Fibroblast of lung (primary cell): ENCODE measurements around the gene APRT. TPM values are rescaled to one million over a fixed set of nuclear protein-coding genes. Genes with fewer than 3 reads are reported as not detected.
A peak's percentile ranks its signal among the peaks of the same experiment; 100 is the strongest.

Experiments
- DNase-seq, 2 donors: peaks; one replicate each; pipeline versions ENCODE4 v3.0.0 to v3.0.0-alpha.2; 2010; ENCODE audit warnings: low read depth in 2 of 2
- H2AFZ ChIP-seq: 2 replicates; pipeline ENCODE4 v1.5.1; 2012; ENCODE audit warnings: low read length, control low read depth, inconsistent platforms
- H3K27ac ChIP-seq: 2 replicates; pipeline ENCODE4 v1.5.1; 2011; ENCODE audit warnings: low read length, control low read depth; ENCODE audit not compliant: insufficient read depth
- H3K27me3 ChIP-seq: 2 replicates; pipeline ENCODE4 v1.5.1; 2011; ENCODE audit warnings: mild to moderate bottlenecking, low read length; ENCODE audit not compliant: control insufficient read depth, insufficient read depth
- H3K36me3 ChIP-seq: 2 replicates; pipeline ENCODE4 v1.5.1; 2011; ENCODE audit warnings: low read length; ENCODE audit not compliant: control insufficient read depth, insufficient read depth
- H3K4me1 ChIP-seq: 2 replicates; pipeline ENCODE4 v1.5.1; 2011; ENCODE audit warnings: low read length; ENCODE audit not compliant: control insufficient read depth, insufficient read depth; ENCODE audit errors: extremely low read depth
- H3K4me2 ChIP-seq: 2 replicates; pipeline ENCODE4 v1.5.1; 2011; ENCODE audit warnings: low read length, control low read depth; ENCODE audit not compliant: insufficient read depth; ENCODE audit errors: extremely low read depth
- H3K4me3 ChIP-seq, 4 experiments: fragments of 200-600 bp in 1 of 4; sonication (generic) in 1 of 4; replicated peaks in 1 of 4; 2 replicates each; pipeline ENCODE4 v1.5.1; 2011 to 2016; ENCODE audit warnings: low read length in 4 of 4, low read depth in 3 of 4, mild to moderate bottlenecking in 3 of 4, control low read depth in 2 of 4, inconsistent platforms in 1 of 4, mixed read lengths in 1 of 4; ENCODE audit not compliant: insufficient read depth in 1 of 4; ENCODE audit errors: control extremely low read depth in 1 of 4
- H3K79me2 ChIP-seq: 2 replicates; pipeline ENCODE4 v1.5.1; 2012; ENCODE audit warnings: mild to moderate bottlenecking, low read length, inconsistent platforms; ENCODE audit not compliant: control insufficient read depth, insufficient read depth
- H3K9ac ChIP-seq: 2 replicates; pipeline ENCODE4 v1.5.1; 2011; ENCODE audit warnings: mild to moderate bottlenecking, low read length, control low read depth; ENCODE audit not compliant: insufficient read depth
- H3K9me3 ChIP-seq: 2 replicates; pipeline ENCODE4 v1.5.1; 2012; ENCODE audit warnings: low read depth, low read length; ENCODE audit not compliant: control insufficient read depth, insufficient read depth
- H4K20me1 ChIP-seq: 2 replicates; pipeline ENCODE4 v1.5.1; 2011; ENCODE audit warnings: low read length; ENCODE audit not compliant: control insufficient read depth, insufficient read depth; ENCODE audit errors: extremely low read depth
- CTCF ChIP-seq, 2 donors: IDR thresholded peaks in 1 of 2; conservative IDR thresholded peaks in 1 of 2; 1 replicate in 1 of 2; 2 replicates in 1 of 2; pipeline ENCODE4 v1.5.1; 2011 to 2012; ENCODE audit warnings: low read length in 2 of 2, control low read depth in 1 of 2, inconsistent platforms in 1 of 2, low read depth in 1 of 2, mild to moderate bottlenecking in 1 of 2
- EZH2 ChIP-seq: IDR thresholded peaks from 2 replicates; pipeline ENCODE4 v1.5.1; 2012; ENCODE audit warnings: low read length, control low read depth, mild to moderate bottlenecking; ENCODE audit errors: missing control alignments
- polyA minus RNA-seq: library from RNA; depleted of rRNA, polyadenylated mRNA; stranded (reverse); fragments of >200 nt; gene quantifications from 2 replicates; pipeline ENCODE4 v1.2.3, GENCODE V29; 2011; ENCODE audit warnings: low replicate concordance
- polyA plus RNA-seq, 2 donors: library from polyadenylated mRNA; depleted of rRNA in 1 of 2; stranded (reverse) in 1 of 2; unstranded in 1 of 2; fragments of >200 nt; gene quantifications; 2 replicates each; pipeline ENCODE4 v1.2.1, GENCODE V29; 2011 to 2012; ENCODE audit warnings: missing spikeins in 1 of 2
- total RNA-seq: library from RNA; depleted of rRNA; stranded (reverse); fragments of >200 nt; gene quantifications from 2 replicates; pipeline ENCODE4 v1.2.1, GENCODE V29; 2014

The APRT gene, protein sequence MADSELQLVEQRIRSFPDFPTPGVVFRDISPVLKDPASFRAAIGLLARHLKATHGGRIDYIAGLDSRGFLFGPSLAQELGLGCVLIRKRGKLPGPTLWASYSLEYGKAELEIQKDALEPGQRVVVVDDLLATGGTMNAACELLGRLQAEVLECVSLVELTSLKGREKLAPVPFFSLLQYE
- total RNA-seq, result 50.3 and 95.6 TPM in 2 replicates
- polyA plus RNA-seq, result 39.2 and 57.6 TPM in 2 replicates
- polyA plus RNA-seq (2012), result 155 and 232 TPM in 2 replicates
- polyA minus RNA-seq, result 62.8 and 64.3 TPM in 2 replicates

DNA sequence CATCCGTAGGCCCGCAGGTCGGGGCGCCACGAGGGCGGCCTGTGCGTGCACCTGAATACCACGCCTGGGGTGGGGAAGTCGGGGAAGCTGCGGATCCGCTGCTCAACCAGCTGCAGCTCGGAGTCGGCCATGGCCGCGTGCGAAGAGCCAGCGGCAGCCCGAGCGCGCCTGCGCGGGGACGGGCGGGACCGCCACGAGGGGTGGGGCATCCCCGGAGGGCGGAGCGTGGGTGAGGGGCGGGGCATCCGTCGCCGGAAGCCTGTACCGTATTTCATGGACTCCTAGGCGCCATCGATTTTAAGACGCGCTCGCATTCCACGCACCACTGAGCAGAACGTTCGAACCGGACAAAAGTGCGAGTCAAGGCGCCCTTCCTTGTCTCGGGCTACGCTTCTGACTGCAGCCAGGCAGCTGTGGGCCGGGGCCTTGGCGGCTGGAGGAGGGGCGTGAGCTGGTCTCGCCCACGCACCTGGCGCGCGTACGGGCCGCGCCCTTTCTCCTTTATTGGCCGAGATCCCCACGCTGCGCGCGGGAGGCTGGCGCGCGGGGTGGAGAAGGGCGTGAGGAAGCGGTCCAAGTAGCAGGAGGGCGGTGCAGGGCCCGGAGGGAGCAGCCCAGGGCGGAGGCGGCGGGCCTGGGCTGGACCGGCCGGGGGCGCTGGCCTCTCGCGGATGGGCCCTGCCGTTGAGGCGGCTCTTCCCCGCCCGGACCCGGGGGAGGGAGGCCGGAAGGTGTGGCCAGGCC, at the start of gene APRT:
TSS of gene APRT (minus strand) at position 160 of the 744 bp plus-strand sequence. CDS start at position 131, 29 bp downstream.
- peak within 1 kb of the TSS; percentile 83 for H3K4me2 ChIP-seq

GRCh38 chr16:88861359-88861758, 49.6 kb upstream of the APRT start:
- Histone ChIP-seq H3K27me3 (no peaks in the 10 kb centered on the region), H3K4me1 (no peaks in the 10 kb centered on the region), H3K4me3 (no peak overlapping the region), H3K9ac (no peak overlapping the region), H3K36me3 (peaks cover 7% of the 10 kb centered on the region), H3K9me3 (no peaks in the 10 kb centered on the region), H4K20me1 (no peaks in the 10 kb centered on the region), H3K27ac (no peak overlapping the region), H2AFZ (no peak overlapping the region), H3K4me2 (no peak overlapping the region), H3K79me2 (no peaks in the 10 kb centered on the region)
- TF ChIP-seq EZH2 (no peak), CTCF (conservative IDR thresholded peaks at IDR 0.05 in 1 of 2, IDR thresholded peaks at IDR 0.05 in 1 of 2; ENCODE audit: low read depth in 1 of 2, low read length in 2 of 2) (no peak)
- DNase-seq, result no peak

More for the DNA sequence above, at the start of gene APRT:
- no peaks in the 10 kb centered on the region for H3K9me3 ChIP-seq
- peaks cover 15% of the 10 kb centered on the region for H3K4me1 ChIP-seq
- peak within 1 kb of the TSS; percentile 88 for H3K27ac ChIP-seq
- H4K20me1 ChIP-seq, result no peaks in the 10 kb centered on the region
- peak within 1 kb of the TSS; percentile 91 for H3K9ac ChIP-seq
- no peaks in the 10 kb centered on the region for H3K27me3 ChIP-seq
- peaks cover 16% of the 10 kb centered on the region for H3K79me2 ChIP-seq
- DNase-seq, result peak; percentile 93 to 95
- TF ChIP-seq CTCF (conservative IDR thresholded peaks at IDR 0.05 in 1 of 2, IDR thresholded peaks at IDR 0.05 in 1 of 2; ENCODE audit: low read depth in 1 of 2, low read length in 2 of 2), result peak; percentile 5 to 22
- TF ChIP-seq EZH2, result no peak
- H2AFZ ChIP-seq, result peak within 1 kb of the TSS; percentile 74
- peak within 1 kb of the TSS; percentile 65 to 75 (median 72) for H3K4me3 ChIP-seq
- H3K36me3 ChIP-seq, result peaks cover 17% of the 10 kb centered on the region

DNA sequence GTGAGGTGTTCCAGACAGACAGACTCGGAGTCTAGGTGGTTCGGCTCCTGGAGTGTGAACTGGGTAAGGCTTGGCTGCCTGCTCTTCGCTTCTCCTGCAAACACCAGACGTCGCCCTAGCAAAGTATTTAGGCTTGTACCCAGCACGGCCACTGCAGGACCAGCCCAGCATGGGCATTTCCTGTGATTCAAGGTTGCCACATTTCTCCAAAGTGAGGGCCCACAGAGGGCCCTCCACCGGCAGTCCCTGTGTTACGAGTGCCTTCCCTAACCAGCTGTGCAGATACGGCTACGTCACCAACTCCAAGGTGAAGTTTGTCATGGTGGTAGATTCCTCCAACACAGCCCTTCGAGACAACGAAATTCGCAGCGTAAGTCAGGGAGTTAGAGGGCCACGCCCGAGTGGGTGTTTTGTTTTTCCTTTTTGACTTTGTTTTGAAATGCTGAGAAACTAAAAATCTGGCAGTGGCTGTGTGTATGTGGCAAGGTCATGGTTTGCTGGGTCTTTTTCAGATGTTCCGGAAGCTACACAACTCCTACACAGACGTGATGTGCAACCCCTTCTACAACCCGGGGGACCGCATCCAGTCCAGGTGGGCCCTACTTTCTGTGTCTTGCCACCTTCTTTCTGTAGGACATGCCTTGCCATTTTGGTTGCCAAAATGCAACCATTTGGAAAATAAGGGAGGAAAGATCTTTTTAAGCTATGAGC, 47.8 kb upstream of the APRT start:
- Histone ChIP-seq H4K20me1 (no peaks in the 10 kb centered on the region), H3K9me3 (no peaks in the 10 kb centered on the region), H3K27ac (no peak overlapping the region), H3K4me3 (no peak overlapping the region), H3K4me2 (no peak overlapping the region), H3K9ac (no peak overlapping the region), H2AFZ (no peak overlapping the region), H3K36me3 (peaks cover 7% of the 10 kb centered on the region), H3K4me1 (peaks cover 4% of the 10 kb centered on the region), H3K79me2 (peaks cover 5% of the 10 kb centered on the region), H3K27me3 (no peaks in the 10 kb centered on the region)
- DNase-seq, result no peak
- TF ChIP-seq EZH2 (no peak), CTCF (conservative IDR thresholded peaks at IDR 0.05 in 1 of 2, IDR thresholded peaks at IDR 0.05 in 1 of 2; ENCODE audit: low read depth in 1 of 2, low read length in 2 of 2) (no peak)
